ENCODE data around the gene CCDC12. TPM values are rescaled to one million over a fixed set of nuclear protein-coding genes. Genes with fewer than 3 reads are reported as not detected.

Gene CCDC12
- total and polyA plus RNA-seq, 3 donors from 2014 or later = 43.3 to 66.6 (median 59.6) TPM

DNA sequence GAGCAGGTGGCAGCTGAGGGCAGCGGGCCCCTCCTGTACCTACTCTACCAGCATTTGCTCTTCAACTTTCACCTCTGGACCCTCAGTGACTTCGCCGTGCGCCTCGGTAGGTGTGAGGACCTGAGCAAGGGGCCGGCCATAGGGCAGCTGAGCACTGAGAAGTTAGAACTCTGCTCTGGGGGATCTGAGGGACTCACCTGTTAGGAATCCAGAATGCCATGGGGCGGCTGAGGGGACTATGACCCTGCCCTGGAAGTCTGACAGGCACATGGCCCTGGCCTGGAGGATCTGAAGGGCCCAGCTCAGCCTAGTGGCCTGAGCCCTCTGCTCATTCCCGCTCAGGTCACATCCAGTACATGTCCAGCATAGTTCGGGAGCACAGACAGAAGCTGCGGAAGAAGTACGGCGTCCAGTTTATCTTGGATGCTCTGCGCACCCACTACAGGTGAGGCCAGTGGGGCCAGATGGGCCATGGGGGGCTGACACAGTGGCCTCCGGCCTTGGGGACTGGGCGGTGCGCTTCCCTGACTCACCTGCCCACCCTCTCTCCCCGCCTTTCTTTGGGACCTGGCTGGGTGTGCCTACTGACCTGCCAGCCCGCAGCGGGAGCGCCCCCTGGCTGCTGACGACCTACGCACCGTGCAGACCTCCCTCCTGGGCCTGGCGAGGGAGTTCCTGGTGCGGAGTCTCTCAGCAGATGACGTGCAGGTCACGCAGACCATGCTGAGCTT is 21.7 kb upstream of the CCDC12 start:
- intact Hi-C loops (cut with DNase I; ENCODE audit: low total_unique reads) = loop anchor here (5.0 kb wide), 1 partner anchor 76 kb away; no protein-coding TSS in a partner anchor
- WGBS, 2 donors = 70 to 74% methylated on average over 17 to 27 of the region's 27 CpGs
- no peak overlapping the region for H3K4me3 ChIP-seq
- no peaks in the 10 kb centered on the region for H3K4me1 ChIP-seq
- peak; percentile 85 for DNase-seq
- TF ChIP-seq CTCF (IDR thresholded peaks at IDR 0.05) (peak; percentile 68 to 86 (median 73)), POLR2A (IDR thresholded peaks at IDR 0.05) (no peak)
- H3K36me3 ChIP-seq (ENCODE audit: low read depth, missing control alignments) = no peaks in the 10 kb centered on the region
- H3K27ac ChIP-seq = no peak overlapping the region
- H3K27me3 ChIP-seq = no peaks in the 10 kb centered on the region
- no peaks in the 10 kb centered on the region for H3K9me3 ChIP-seq

- Histone ChIP-seq H3K9me3 (no peaks in the 10 kb centered on the region), H3K27me3 (no peaks in the 10 kb centered on the region), H3K4me1 (no peaks in the 10 kb centered on the region), H3K27ac (no peak overlapping the region), H3K4me3 (no peak overlapping the region), H3K36me3 (ENCODE audit: low read depth, missing control alignments) (no peaks in the 10 kb centered on the region)
- WGBS, 2 donors = 84 to 87% methylated on average over 3 to 13 of the region's 13 CpGs
- TF ChIP-seq CTCF (IDR thresholded peaks at IDR 0.05) = no peak
- TF ChIP-seq POLR2A (IDR thresholded peaks at IDR 0.05) = no peak
- intact Hi-C loops (cut with DNase I; ENCODE audit: low total_unique reads) = loop anchor here (5.0 kb wide), 1 partner anchor 75 kb away; no protein-coding TSS in a partner anchor
- no peak for DNase-seq
These were observed 21.0 kb upstream of the CCDC12 start for GRCh38 chr3:46997453-46998091.

- 77 to 84% methylated on average over 8 to 12 of the region's 12 CpGs for WGBS, 2 donors
- no peak overlapping the region for H3K4me3 ChIP-seq
- TF ChIP-seq POLR2A (IDR thresholded peaks at IDR 0.05) (no peak), CTCF (IDR thresholded peaks at IDR 0.05) (no peak)
- no peaks in the 10 kb centered on the region for H3K27me3 ChIP-seq
- DNase-seq = no peak
- H3K36me3 ChIP-seq (ENCODE audit: low read depth, missing control alignments) = no peaks in the 10 kb centered on the region
- intact Hi-C loops (cut with DNase I; ENCODE audit: low total_unique reads) = loop anchor here (5.0 kb wide), 1 partner anchor 75 kb away; no protein-coding TSS in a partner anchor
- H3K27ac ChIP-seq = no peak overlapping the region
- H3K4me1 ChIP-seq = no peaks in the 10 kb centered on the region
- H3K9me3 ChIP-seq = no peaks in the 10 kb centered on the region
These were observed 20.3 kb upstream of the CCDC12 start for GRCh38 chr3:46996689-46997452.

DNA sequence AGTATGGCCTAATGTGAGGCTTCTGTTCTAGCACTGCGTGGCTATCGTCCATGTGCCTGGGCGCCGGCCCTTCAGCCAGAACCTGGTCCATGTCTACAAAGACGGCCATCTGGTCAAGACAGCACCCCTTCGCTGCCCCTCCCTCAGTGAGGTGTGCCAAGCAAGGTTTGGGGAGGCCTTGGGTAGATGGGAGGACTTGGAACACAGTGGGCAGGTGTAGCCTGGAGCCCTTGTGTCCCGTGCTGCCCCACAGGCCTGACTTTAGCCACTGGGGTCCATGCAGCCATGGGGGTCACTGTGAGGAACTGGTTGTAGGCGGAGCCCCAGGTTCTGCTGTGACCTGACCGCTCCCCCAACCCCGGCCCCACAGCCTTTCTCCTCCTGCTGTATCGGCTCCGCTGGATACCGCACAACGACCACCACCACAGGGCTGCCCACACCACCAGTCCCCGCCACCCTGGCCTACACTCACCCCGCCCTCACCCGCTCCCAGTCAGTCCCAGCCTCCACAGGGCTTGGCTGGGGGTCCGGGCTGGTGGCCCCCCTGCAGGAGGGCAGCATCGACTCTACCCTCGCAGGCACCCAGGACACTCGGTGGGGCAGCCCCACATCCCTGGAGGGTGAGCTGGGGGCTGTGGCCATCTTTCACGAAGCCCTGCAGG is 19.5 kb upstream of the CCDC12 start:
- TF ChIP-seq CTCF (IDR thresholded peaks at IDR 0.05) = no peak
- TF ChIP-seq POLR2A (IDR thresholded peaks at IDR 0.05) = no peak
- Histone ChIP-seq H3K27me3 (no peaks in the 10 kb centered on the region), H3K9me3 (no peaks in the 10 kb centered on the region), H3K36me3 (ENCODE audit: low read depth, missing control alignments) (no peaks in the 10 kb centered on the region), H3K27ac (no peak overlapping the region), H3K4me1 (no peaks in the 10 kb centered on the region), H3K4me3 (no peak overlapping the region)
- 90 to 96% methylated on average over 7 to 22 of the region's 22 CpGs for WGBS, 2 donors
- no peak for DNase-seq
- intact Hi-C loops (cut with DNase I; ENCODE audit: low total_unique reads) = loop anchor here (5.0 kb wide), 1 partner anchor 74 kb away; no protein-coding TSS in a partner anchor
